WI38 (cell line): ENCODE measurements around the gene MYMX.
A peak's percentile ranks its signal among the peaks of the same experiment; 100 is the strongest.

ENCODE experiments used
- H3K4me3 ChIP-seq: 2 replicates; pipeline ENCODE4 v1.5.1; 2011; ENCODE audit warnings: low read depth, mild to moderate bottlenecking, control low read depth, low read length
- CTCF ChIP-seq: IDR thresholded peaks from 2 replicates; pipeline ENCODE4 v1.5.1; 2012; ENCODE audit warnings: low read depth, mild to moderate bottlenecking, control low read depth, low read length

MYMX gene

GRCh38 chr6:44260011-44260410 lies 43.3 kb downstream of the MYMX start:
- H3K4me3 ChIP-seq = no peak overlapping the region
- TF ChIP-seq CTCF = no peak

DNA sequence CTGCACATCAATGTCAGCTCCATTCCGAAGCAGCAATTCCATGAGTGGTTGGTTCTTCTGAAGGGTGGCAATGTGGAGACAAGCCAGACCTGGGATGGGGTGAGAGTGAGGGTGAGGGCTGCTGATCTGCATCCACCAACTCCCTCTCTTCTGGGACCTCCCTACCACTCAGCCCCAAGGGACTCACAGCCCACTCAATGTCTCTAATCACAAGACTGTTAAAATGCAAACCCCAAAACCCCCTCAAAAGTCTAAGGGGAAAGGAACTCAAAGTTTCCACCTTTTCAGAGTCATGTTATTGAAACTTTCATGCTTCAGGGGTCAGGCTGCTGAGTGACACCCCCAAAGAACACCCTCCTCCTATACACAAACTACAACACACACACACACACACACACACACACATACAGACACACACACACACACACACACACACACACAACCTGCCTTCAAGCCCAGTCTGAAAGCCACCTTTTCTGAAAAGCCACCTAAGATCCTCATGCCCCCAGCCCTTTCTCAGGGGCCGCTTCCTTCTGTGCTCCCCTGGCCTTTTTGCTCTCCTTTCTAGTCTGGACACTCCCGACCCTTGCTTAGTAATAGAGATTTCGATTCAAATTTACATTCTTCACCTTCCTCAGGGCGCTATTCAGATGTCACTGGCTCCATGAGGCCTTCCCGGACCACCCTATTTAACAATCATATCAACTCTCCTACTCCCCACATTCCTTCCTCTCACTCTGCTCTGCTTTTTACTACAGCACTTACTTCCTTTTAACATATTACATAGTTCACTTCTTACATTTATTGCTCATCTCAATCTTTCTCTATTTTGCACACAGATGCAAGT lies 43.9 kb downstream of the MYMX start:
- H3K4me3 ChIP-seq = no peak overlapping the region
- TF ChIP-seq CTCF = no peak

- H3K4me3 ChIP-seq = no peak overlapping the region
- TF ChIP-seq CTCF = no peak
These were observed 44.9 kb downstream of the MYMX start for GRCh38 chr6:44261581-44261980.

DNA sequence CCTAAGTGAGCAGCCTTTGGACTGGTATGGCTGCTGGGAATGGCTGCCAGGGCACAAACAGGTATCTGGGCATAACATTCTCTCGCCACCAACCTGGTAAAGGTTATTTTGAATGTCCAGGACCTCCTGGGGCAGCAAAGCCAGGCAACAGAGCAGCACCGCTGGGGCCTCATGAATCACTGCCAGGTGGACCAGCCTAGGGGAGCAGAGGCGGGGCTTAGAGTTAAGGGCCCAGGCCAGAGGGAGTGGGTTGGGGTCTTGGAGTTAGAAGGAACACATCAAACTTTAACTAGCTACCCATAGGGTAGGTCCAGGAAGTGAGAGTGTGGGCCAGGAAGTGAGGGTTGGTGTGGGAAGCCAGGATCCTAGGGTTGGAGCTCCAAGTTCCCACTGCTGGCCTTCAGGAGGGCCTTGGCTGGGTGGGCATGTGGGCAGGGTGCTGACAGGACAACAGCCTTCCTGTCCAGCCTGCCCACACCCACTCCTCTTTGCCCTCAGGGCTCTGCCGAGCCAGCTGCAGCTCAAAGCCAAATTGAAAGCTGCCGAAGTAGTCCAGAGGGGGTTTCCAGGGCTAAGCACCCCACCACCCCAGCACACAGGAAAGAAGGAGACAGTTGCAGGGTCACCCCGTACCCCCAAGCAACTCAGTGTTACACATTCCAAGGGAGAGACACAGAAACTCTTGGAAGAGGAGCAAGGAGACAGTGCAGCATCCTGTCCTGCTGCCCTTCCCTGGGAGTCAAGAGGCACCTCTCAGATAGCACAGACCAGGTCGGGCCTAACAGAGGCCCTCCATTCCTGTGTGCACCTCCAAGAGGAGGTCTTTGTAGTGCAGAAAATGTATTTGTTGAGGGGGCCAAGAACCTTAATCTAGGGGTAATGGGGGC lies 46.0 kb downstream of the MYMX start:
- no peak for TF ChIP-seq CTCF
- H3K4me3 ChIP-seq = peak overlapping the region; percentile 74

DNA sequence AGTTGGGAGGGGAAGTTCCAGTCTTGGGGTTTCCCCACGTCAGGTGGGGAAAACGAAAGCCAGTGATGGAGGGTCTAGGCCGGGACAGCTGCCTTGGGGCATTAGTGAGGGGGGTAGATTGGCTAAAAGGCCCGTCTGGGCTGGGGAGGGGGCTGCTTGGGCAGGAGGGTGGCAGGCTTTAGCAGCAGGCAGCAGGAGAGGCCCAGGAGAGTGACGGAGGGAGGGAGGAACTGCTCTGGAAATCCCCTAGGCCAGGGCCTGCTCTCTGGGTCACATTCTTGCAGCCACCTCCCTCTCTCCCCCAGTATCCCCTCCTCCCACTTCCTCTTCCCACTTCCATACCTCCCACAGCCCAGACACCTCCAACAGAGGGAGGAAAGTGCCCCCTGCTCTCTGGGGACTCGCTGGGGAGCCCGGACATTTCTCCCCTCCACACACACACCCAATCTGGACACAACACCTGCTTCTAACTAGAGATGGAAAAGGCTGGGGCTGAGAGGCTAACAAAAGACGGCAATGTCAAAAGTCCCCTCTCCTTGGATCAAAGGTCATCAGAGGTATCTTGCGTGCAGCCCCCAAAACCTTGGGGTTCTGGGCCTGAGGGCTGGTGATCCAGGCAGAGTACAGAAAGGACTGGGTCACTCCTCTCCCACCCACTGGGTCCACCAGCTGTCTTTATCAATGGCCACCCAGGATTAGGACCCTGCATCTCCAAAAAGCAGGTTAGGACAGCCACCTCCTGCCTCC lies 46.8 kb downstream of the MYMX start:
- TF ChIP-seq CTCF = no peak

GRCh38 chr6:44264154-44265006 lies 47.7 kb downstream of the MYMX start:
- H3K4me3 ChIP-seq = peak overlapping the region; percentile 74
- TF ChIP-seq CTCF = peak; percentile 10; the same call in 1 of the 2 replicates

More for the DNA sequence above, 46.8 kb downstream of the MYMX start:
- peak overlapping the region; percentile 74 for H3K4me3 ChIP-seq
